ENCODE results near the gene PIK3R5.

DNA sequence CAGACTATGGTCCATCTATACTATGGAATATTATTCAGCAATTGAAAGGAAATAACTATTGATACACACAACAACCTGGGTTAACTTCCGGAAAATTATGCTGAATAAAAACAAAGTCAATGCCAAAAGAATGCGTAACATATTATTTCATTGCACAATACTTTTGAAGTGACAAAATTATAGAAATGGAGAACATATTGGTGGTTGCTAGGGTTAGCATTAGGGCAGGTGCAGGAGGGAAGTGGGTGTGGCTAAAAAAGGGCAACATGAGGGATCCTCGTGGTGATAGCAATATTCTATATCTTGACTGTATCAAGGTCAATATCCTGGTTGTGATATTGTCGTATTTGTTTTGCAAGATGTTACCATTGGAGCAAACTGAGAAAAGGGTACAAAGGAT lies 34.9 kb downstream of the PIK3R5 start:
- TF ChIP-seq, protein P1, sequence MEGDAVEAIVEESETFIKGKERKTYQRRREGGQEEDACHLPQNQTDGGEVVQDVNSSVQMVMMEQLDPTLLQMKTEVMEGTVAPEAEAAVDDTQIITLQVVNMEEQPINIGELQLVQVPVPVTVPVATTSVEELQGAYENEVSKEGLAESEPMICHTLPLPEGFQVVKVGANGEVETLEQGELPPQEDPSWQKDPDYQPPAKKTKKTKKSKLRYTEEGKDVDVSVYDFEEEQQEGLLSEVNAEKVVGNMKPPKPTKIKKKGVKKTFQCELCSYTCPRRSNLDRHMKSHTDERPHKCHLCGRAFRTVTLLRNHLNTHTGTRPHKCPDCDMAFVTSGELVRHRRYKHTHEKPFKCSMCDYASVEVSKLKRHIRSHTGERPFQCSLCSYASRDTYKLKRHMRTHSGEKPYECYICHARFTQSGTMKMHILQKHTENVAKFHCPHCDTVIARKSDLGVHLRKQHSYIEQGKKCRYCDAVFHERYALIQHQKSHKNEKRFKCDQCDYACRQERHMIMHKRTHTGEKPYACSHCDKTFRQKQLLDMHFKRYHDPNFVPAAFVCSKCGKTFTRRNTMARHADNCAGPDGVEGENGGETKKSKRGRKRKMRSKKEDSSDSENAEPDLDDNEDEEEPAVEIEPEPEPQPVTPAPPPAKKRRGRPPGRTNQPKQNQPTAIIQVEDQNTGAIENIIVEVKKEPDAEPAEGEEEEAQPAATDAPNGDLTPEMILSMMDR (IDR thresholded peaks at IDR 0.05 in 4 of 5, conservative IDR thresholded peaks at IDR 0.05 in 1 of 5) = no peak
- TF ChIP-seq POLR2A (IDR thresholded peaks at IDR 0.05) = no peak
